HFF-Myc (cell line): ENCODE data around the gene FBXO36.
"Not testable (repeated sequence)": the region's sequence is repeated elsewhere in the genome, so short reads cannot be mapped to it uniquely, and the experiment has no call there.

Experiments used
- DNase-seq: peaks from one replicate; pipeline ENCODE4 v3.0.0-alpha.2; 2011; ENCODE audit warnings: low read depth; ENCODE audit errors: extremely low read depth
- H3K4me3 ChIP-seq: replicated peaks from 2 replicates; pipeline ENCODE4 v1.5.1; 2011; ENCODE audit warnings: low read depth, mild to moderate bottlenecking, control low read depth, low read length
- CTCF ChIP-seq: IDR thresholded peaks from 2 replicates; pipeline ENCODE4 v1.5.1; 2012; ENCODE audit warnings: mild to moderate bottlenecking, low read depth, low read length, control low read depth; ENCODE audit errors: missing control alignments

Gene FBXO36

DNA sequence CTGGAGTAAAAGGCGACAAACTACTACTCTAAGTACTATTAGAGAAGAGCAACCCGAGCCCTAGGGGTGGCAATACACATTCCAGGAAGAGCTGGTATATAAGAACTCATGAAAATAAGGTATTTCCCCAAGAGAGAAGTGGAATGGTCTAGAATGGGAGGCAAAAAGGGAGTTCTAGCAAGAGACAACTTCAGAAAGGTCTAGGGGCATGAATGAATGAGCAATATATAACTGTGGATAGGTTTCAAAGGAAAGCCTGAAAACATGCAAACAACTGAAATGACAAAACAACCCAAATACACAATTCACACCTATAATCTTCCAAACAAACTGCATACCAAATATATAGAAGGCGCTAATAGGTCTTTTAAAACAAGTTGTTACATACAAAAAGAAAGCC lies 22.7 kb upstream of the FBXO36 start:
- TF ChIP-seq CTCF, result no peak
- DNase-seq, result no peak
- no peak overlapping the region for H3K4me3 ChIP-seq

DNA sequence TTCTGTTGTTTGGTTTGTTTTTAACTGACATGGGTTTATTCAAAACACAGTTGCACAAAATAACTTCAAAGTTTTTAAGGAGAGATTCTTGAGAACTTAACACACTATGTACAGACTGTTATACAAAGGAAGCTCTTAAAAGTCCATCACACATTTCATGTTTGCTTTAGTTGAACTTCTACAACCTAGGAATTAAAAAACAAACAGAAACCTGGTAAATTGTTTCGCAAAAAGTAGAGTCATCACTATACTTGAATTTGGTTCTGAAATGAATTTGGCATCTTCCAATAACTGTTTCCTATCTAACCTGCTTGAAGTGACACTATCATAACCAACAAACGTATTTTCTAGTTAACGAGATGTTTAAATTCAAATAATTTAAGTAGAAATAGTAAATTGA lies 22.3 kb upstream of the FBXO36 start:
- no peak overlapping the region for H3K4me3 ChIP-seq
- DNase-seq, result no peak
- TF ChIP-seq CTCF, result no peak

GRCh38 chr2:229900514-229900913 lies 21.8 kb upstream of the FBXO36 start:
- not testable (repeated sequence) for DNase-seq, H3K4me3 ChIP-seq

DNA sequence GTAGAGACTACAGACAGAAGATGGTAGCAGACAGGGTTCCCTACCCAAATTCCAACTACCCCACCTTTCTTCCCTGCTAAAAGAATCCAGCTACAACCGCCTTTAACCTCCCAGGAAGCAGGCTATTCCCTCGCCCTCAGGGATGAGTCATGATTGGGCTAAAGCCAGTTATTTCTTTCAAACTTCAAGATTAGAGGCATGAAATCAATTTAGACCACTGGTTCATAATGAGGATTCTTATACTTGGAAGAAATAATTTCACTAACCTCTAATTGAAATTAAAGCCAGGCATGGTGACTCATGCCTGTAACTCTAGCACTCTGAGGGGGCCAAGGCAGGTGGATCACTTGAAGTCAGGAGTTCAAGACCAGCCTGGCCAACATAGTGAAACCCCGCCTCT lies 20.5 kb upstream of the FBXO36 start:
- peak; percentile 56 for DNase-seq
- no peak for TF ChIP-seq CTCF
- no peak overlapping the region for H3K4me3 ChIP-seq

- no peak for TF ChIP-seq CTCF
- DNase-seq, result no peak
- H3K4me3 ChIP-seq, result no peak overlapping the region
Observed at GRCh38 chr2:229903037-229903436, 19.3 kb upstream of the FBXO36 start.

DNA sequence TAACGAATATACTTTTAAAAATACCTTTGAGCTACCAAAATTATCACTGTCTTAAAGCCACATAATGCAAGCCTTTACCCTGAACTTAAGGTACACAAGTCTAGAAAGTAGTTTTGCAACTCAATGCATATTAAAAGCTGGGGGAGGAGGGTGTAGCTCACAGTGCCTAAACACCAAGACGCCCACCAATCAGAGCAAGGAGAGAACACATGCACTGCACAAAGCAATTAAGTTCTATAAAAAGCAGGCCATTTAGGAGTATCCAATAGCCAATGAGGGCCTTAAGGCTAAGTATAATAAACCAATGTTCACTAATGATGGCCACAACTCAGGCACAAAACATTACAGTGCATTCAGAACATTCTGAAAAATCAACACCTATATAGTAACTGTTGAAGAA lies 16.7 kb upstream of the FBXO36 start:
- no peak for DNase-seq
- TF ChIP-seq CTCF, result no peak
- no peak overlapping the region for H3K4me3 ChIP-seq

- no peak overlapping the region for H3K4me3 ChIP-seq
- no peak for TF ChIP-seq CTCF
- DNase-seq, result no peak
Observed at GRCh38 chr2:229909090-229909489, 13.2 kb upstream of the FBXO36 start.
